ENCODE results near the gene C1QTNF7.

C1QTNF7 gene

GRCh38 chr4:15451866-15452765, 24.3 kb downstream of the C1QTNF7 start:
- in situ Hi-C loops (cut with MboI; ENCODE audit: low sequenced_read_pairs) = loop anchor here (10.0 kb wide), 1 partner anchor 217 kb away; no protein-coding TSS in a partner anchor

- in situ Hi-C loops (cut with MboI; ENCODE audit: low sequenced_read_pairs) = loop anchor here (10.0 kb wide), 1 partner anchor 220 kb away; no protein-coding TSS in a partner anchor
These were observed 27.5 kb downstream of the C1QTNF7 start for GRCh38 chr4:15455290-15455689.

GRCh38 chr4:15457406-15458201, 29.8 kb downstream of the C1QTNF7 start:
- in situ Hi-C loops (cut with MboI; ENCODE audit: low sequenced_read_pairs) = loop anchor here (10.0 kb wide), 1 partner anchor 223 kb away; no protein-coding TSS in a partner anchor

GRCh38 chr4:15458616-15459015, 30.8 kb downstream of the C1QTNF7 start:
- in situ Hi-C loops (cut with MboI; ENCODE audit: low sequenced_read_pairs) = loop anchor here (10.0 kb wide), 1 partner anchor 224 kb away; no protein-coding TSS in a partner anchor

GRCh38 chr4:15459706-15460105, 31.9 kb downstream of the C1QTNF7 start:
- in situ Hi-C loops (cut with MboI; ENCODE audit: low sequenced_read_pairs) = loop anchor here (10.0 kb wide), 1 partner anchor 225 kb away; no protein-coding TSS in a partner anchor

GRCh38 chr4:15466596-15466995, 38.8 kb downstream of the C1QTNF7 start:
- in situ Hi-C loops (cut with MboI; ENCODE audit: low sequenced_read_pairs) = no loop called here

- in situ Hi-C loops (cut with MboI; ENCODE audit: low sequenced_read_pairs) = no loop called here
These were observed 41.7 kb downstream of the C1QTNF7 start, which contains the start of gene CC2D2A for GRCh38 chr4:15469402-15470127. Gene CC2D2A (plus strand): TSS chr4:15469882. CDS start chr4:15475933, 6,051 bp downstream.

GRCh38 chr4:15470128-15470475, 42.3 kb downstream of the C1QTNF7 start:
- in situ Hi-C loops (cut with MboI; ENCODE audit: low sequenced_read_pairs) = no loop called here

GRCh38 chr4:15476396-15476795, 48.6 kb downstream of the C1QTNF7 start:
- in situ Hi-C loops (cut with MboI; ENCODE audit: low sequenced_read_pairs) = no loop called here

- in situ Hi-C loops (cut with MboI; ENCODE audit: low sequenced_read_pairs) = no loop called here
These were observed 50.9 kb downstream of the C1QTNF7 start for GRCh38 chr4:15478724-15479088.

GRCh38 chr4:15479089-15479912, 51.5 kb downstream of the C1QTNF7 start:
- in situ Hi-C loops (cut with MboI; ENCODE audit: low sequenced_read_pairs) = no loop called here

- in situ Hi-C loops (cut with MboI; ENCODE audit: low sequenced_read_pairs) = no loop called here
These were observed 52.0 kb downstream of the C1QTNF7 start for GRCh38 chr4:15479913-15480185.

- in situ Hi-C loops (cut with MboI; ENCODE audit: low sequenced_read_pairs) = no loop called here
These were observed 54.3 kb downstream of the C1QTNF7 start for GRCh38 chr4:15481961-15482745.

- in situ Hi-C loops (cut with MboI; ENCODE audit: low sequenced_read_pairs) = no loop called here
These were observed 55.0 kb downstream of the C1QTNF7 start for GRCh38 chr4:15482842-15483241.

GRCh38 chr4:15488136-15488535, 60.3 kb downstream of the C1QTNF7 start:
- in situ Hi-C loops (cut with MboI; ENCODE audit: low sequenced_read_pairs) = no loop called here

GRCh38 chr4:15488658-15489470, 61.0 kb downstream of the C1QTNF7 start:
- in situ Hi-C loops (cut with MboI; ENCODE audit: low sequenced_read_pairs) = no loop called here

- in situ Hi-C loops (cut with MboI; ENCODE audit: low sequenced_read_pairs) = no loop called here
These were observed 61.7 kb downstream of the C1QTNF7 start for GRCh38 chr4:15489551-15489950.

GRCh38 chr4:15493411-15493810, 65.6 kb downstream of the C1QTNF7 start:
- in situ Hi-C loops (cut with MboI; ENCODE audit: low sequenced_read_pairs) = no loop called here

GRCh38 chr4:15495621-15496020, 67.8 kb downstream of the C1QTNF7 start:
- in situ Hi-C loops (cut with MboI; ENCODE audit: low sequenced_read_pairs) = no loop called here
